Right renal cortex interstitium (tissue), 3 donors: ENCODE data around the gene FGFR1OP2. TPM values are rescaled to one million over a fixed set of nuclear protein-coding genes. Genes with fewer than 3 reads are reported as not detected.

Experiments used
- DNase-seq, 3 donors: peaks; one replicate each; pipeline ENCODE4 v3.0.0-alpha.2; 2013; ENCODE audit warnings: low read depth in 3 of 3, low spot score in 2 of 3
- polyA plus RNA-seq, 3 donors: library from polyadenylated mRNA; unstranded; fragments of 120-200 nt; gene quantifications; one replicate each; pipeline ENCODE4 v1.2.1, GENCODE V29; 2013; ENCODE audit not compliant: insufficient read length in 3 of 3

The FGFR1OP2 gene
- polyA plus RNA-seq, 3 donors = 54.8 to 57.6 (median 55.0) TPM

DNA sequence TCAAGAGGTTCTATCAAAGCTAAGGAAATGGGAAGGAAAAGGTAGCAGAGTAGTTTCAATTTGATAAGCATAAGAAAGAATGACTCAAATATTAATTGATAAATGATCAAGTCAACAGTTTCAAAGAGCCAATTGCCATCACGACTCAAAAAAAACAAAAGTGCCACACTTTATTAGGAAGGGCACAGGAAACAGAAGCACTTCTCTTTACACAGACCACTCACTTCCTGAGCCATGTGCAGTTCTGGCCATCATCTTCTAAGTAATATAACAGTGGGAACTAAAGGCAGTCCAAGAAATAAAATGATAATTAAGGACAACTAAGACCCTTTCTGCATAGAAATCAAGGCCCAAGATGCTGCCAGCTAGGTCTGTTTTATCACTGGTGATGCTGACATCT is 62.7 kb downstream of the FGFR1OP2 start:
- DNase-seq = no peak

DNA sequence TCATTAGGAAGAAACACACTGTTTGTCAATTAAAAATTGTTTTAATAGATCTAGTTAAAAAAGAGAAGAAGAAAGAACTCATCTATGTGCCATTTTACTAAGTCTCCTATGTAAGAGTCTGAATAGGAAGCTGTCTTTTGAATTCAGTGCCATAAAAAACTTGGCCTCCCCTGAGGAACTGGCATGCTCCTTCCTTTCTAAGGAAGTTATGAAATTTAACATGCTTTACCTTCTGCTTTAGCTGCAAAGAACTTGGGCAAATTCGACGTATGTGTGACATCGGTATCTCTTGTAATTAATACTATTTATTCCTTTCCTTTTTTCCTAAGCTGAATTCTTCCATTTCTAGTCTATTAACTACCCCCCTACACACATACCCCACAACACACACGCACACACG is 63.4 kb downstream of the FGFR1OP2 start:
- DNase-seq = no peak

DNA sequence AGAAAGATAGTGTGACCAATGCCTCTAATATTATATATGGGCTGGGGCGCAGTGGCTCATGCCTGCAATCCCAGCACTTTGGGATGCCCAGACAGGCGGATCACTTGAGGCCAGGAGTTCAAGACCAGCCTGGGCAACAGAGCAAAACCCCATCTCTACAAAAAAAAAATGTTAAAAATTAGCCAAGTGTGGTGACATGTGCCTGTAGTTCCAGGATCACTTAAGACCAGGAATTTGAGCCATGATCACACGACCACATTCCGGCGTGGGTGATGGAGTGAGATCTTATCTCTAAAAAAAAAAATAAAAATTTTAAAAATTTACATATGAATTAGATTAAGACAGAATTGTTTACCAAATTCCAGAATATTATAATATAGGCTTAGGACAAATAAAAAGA is 63.9 kb downstream of the FGFR1OP2 start:
- DNase-seq = no peak

DNA sequence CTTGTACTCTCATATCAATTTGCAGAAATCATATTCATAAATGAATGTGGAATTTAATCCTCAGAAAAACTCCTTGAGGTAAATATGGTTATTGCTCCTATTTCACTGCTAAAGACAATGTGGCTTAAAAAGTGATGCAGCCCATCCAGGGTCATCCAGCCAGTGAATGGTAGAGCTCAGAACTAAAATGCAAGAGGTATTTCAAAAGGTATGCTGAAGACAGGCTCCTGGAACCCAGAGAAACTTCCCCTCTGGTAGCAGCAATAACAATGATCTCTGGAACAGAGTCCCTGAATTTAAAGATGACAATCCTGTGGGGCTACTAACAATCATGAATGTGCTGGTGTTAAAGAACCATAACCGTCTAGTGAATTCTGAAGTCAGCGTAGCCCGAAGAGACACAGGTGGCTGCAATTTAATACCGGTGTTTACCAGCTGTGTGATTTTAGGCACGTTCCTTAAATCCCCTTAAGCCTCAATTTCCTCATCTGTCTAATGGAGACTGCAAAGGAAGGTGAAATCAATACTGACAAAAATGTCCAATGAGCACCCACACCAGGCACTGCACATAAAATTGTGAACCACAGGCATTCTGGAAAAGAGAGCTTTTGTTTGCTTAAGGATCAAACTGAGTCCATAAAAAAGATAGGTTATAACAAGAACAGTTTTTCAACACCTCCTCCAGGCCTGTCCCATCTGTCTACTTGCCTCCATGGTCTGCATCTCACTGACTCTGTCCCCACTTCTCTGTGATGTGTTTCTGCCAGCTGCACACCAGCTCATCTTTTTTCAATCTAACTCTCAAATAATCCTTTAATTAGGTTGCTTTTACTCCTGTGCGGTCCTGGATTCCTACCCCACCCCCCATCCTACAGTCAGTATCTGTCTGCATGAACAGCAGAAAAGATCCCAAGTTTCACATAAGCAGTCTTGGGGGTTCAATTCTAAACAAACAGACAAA is 65.4 kb downstream of the FGFR1OP2 start:
- no peak for DNase-seq

DNA sequence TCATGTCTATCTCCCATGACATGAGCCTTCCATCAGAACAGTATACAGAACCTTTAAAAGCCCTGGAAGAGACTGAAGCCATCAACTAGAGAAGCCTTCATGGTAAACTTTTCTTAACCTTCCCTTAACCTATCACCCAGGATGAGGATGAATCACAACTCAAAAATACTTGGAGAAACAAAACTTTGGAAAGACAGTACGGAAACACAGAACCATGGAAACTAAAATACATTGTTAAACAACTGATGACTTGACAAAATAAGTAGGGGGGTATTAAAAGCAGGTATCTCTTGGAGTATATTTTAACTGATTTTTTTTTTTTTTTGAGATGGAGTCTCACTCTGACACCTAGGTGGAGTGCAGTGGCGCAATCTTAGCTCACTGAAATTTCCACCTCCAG is 67.2 kb downstream of the FGFR1OP2 start:
- DNase-seq = no peak

DNA sequence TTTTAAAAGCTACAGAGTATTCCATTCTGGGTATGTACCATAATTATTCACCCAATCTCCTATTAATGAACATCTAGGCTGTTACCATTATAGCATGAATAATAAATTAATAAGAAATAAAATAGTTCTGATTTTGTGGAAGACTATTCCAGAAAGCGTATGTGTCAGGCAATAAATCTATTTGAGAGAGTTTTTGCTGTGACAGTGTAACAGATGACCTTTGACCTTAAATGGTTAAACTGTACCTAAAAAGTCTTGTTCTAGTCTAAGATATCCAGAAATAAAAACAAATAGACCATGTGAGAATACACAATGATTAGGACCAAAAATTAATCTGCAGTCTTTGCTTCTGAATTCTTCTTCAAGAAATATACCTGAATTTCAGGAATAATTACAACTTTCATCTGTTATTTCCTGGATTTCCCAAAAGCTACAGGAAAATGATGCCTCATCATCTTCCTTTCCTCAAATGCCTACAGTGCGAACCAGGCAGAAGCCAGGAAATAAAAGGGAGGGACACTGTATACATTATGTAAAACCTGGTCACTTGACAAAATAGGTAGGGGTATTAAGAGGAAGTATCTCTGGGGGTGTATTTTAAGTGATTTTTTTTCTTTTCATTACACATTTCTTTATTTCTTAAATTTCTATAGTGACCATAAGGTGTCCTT is 68.7 kb downstream of the FGFR1OP2 start:
- no peak for DNase-seq

DNA sequence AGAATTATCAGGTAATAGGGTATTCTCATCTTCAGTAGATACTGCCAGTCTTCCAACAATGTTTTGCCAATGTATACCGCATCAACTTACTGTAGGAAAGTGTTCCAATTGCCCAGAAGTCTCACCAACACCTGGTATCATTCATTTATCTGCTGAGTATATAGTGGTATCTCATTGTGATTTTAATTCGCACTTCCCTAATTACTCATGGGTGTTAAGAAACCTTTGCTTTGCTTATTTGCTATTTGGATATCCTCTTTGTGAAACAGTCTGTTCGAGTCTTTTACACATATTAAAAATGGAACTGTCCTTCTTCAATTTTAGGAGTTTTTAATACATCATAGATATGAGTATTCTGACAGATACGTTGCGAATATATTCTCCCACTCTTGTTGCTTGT is 69.8 kb downstream of the FGFR1OP2 start:
- DNase-seq = no peak

DNA sequence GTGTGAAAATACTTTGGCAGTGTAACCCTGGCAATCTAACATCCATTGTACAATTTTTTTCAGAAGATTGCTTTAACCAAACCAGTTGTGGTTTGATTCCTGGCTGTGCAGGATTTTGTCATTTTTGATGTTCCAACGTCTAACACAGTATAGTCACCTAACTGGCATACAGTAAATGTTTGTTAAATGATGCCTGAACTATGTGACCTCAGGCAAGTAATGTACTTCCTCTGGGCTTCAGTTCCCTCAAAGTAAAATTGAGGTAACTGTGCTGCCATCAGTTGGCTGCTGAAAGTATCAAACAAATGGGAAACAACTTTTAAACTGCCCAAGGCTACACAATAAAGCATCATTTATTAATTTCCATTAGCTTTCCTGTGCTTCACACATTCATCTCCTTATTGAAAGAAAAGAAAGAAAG is 71.6 kb downstream of the FGFR1OP2 start:
- no peak for DNase-seq

DNA sequence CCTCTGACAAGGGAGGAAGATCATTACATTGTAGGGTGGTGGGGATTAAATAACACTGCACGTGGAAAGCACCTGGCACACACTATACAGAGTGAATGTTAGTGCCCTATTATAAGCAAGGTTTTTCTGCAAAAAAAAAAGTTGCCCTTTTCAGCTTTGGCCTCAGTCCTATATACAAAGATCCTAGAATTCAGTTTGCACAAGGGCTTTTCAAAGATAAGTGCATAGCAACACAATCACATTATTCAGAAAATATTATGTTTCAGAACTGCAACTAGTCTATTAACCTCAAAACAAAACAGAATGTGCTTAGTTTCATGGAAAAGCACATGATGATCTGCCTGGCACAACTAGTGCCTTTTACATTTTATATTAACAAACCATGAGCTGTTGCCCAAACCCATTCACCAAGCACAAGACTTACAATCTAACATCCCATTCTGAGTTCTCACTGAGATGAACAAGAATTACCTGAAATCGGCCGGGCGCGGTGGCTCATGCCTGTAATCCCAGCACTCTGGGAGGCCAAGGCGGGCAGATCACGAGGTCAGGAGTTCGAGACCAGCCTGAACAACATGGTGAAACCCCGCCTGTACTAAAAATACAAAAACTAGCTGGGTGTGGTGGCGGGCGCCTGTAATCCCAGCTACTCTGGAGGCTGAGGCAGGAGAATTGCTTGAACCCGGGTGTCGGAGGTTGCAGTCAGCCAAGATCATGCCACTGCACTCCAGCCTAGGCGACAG is 74.1 kb downstream of the FGFR1OP2 start:
- DNase-seq = no peak

DNA sequence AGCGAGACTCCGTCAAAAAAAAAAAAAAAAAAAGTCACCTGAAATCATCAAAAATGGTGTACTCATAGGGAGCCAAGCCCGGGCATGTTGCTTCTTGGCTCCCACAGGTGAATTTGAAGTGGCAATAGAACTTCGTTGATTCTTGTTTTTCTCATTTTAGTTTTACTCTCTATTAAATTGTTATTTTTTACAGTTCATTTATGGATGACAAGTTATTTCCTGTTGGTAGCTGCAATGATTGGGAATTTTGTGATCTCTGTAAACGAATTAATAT is 74.6 kb downstream of the FGFR1OP2 start:
- DNase-seq = no peak

DNA sequence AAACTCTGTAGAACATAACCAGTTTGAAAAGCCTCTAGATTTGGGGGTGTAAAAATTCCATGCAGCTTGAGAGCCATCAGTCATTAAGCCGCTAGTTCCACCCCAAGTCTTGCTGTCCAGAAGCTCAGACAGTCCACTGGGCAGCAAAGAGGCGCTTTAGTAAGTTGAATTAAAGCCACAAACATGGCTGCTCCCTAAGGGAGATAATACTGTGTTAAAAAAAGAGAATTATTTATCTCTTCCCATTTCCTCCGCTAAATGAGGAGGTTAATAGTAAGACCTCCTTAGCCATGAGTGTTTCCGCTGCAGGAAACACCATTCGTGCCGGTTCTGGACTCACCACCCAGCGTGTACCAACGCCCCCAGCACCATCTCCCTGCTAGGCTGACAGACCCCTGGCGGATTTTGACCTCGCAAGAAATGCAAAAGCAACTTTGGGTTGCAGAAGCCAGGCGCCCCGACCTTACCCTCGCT is 75.4 kb downstream of the FGFR1OP2 start:
- peak; percentile 17 to 36 (median 23) for DNase-seq

DNA sequence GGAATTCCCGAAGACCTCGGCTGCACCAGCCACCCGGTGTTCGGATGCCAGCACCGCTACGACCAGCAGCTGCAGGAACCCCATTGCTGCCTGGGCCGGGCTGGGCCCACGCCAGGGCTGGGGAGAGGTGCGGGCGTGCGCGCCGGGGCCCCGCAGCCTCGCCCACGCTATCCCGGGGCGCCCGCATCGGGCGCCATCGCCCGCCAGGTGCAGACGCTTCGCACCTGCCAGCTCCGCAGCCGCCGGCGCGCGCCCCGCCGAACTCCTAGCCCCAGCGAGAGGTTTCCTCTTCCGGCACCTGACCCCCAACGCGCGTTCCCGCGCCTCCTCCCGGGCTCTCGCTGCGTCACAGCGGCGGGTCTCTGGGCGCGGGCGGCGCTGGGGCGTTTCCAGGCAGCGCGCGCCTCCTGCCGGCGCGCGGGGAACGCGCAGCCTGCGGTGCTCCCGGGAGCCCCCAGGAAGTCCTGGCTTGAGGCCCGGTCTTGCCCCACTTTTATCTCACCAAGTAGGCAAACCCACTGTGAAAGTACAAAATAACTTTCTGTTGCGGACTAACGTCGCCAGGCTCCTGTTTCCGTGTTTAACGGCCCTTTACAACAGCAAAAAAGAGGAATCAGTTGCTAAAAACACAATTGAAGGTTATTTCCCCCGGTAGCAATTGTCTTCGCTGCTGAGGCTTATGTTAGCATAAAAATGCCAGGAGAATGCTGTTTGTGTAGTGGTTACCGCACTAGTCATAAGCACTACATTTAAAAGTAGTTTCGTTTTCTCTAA is 76.0 kb downstream of the FGFR1OP2 start, which contains the start of gene TM7SF3:
TM7SF3 (minus strand) TSS at position 300 of the 774 bp plus-strand sequence; CDS start at position 84, 216 bp downstream.
- peak; percentile 74 to 88 (median 75) for DNase-seq

DNA sequence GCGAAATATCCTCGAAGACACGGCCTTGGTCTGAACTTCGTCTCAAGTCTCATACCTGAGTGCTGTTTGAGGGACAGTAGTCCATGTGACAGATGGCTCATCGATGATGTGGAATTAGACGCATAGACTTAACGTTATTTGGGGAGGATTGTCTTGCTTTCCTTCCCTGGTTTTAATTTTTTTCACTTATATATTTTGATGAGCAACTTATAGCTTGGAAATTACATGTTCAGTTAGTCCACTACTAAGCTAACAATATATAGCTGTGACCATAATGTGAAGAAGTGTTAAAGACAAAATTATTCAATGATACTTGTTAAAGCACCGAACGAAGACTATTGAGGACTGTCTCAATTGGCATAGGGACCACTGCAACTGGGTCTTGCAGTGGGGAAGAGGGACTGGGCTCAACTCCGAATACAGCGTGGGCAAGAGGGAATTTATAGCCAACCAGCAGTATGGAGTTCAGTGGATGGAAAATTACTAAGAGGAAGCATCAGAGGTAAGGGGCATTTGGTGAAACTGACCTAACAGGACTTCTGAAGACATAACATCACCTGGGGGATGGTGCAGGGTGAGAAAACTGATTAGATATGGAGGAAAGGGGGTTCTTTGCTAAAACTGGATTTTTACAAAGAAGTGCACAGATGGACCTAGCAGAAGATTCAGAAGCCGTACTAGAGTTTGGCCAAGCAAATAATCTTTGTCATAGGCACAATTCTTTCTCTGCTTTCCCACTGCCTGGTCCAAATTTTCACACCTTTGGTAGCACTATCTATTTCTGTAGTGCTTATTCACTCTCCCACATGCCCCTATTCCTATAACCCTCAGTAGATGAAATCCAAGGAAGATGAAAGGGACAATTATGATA is 76.8 kb downstream of the FGFR1OP2 start:
- no peak for DNase-seq

DNA sequence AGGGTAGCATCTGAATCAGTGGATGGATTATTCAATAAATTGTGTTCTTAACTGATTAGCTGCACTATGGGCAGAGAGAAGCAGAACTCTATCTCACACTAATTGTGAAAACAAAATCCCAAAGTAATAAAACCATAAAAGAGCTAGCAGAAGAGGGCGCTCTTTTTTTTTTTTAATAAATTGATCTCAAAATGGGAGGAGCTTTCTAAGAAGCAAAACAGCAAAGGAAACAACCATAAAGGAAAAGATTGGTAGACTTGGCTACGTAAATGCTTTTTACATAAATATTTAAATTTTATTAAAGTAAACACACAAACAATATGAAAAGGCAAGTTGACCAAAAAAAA is 77.4 kb downstream of the FGFR1OP2 start:
- DNase-seq = no peak

Other genes starting within 250 kb of the FGFR1OP2 start
- gene ITPR2, start 105.3 kb upstream of the FGFR1OP2 start, polyA plus RNA-seq = 10 to 100 TPM; 13.1 to 16.8 (median 14.6) TPM
- gene INTS13, start 489 bp upstream of the FGFR1OP2 start, polyA plus RNA-seq = 10 to 100 TPM; 33.5 to 40.9 (median 38.2) TPM
- gene TM7SF3, start 75.9 kb downstream of the FGFR1OP2 start, polyA plus RNA-seq = 100 to 1,000 TPM in 1 of 3 donors, 10 to 100 TPM in 2; 77.2 to 108 (median 97.6) TPM
- gene MED21, start 84.1 kb downstream of the FGFR1OP2 start, polyA plus RNA-seq = 10 to 100 TPM; 60.5 to 64.5 (median 62.8) TPM
- not detected for gene C12orf71, start 144.1 kb downstream of the FGFR1OP2 start, polyA plus RNA-seq